Measurements from ENCODE around the gene QKI. TPM values are rescaled to one million over a fixed set of nuclear protein-coding genes. Genes with fewer than 3 reads are reported as not detected.
A peak's percentile ranks its signal among the peaks of the same experiment; 100 is the strongest.

Gene QKI
- total and polyA plus RNA-seq, 2 of the 8 experiments (the other 6 are each of a cell fraction or from before 2014, with no cell fraction given), result 181 to 183 TPM

DNA sequence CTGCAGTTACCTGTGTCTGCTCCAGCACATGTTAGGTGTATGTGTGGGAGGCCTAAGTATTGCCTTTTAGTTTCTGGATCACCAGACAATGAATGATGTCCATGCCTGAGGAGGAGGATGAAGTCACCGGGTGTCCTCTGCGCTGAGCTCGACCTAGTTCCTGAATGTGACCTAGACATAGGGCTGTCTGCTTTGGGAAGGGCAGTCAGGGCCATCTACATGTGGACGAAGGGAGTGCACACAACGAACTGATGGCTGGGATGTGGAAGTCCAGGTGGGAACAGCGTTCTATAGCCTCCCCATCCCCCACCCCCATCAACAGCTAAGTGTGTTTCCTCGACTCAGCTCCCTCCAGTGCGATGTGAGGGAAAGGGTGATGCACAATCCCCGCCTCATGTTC is 186.3 kb downstream of the QKI start:
- Histone ChIP-seq H2BK120ac (replicated peaks; ENCODE audit: low read depth, low read length) (no peak overlapping the region), H3K14ac (ENCODE audit: insufficient read length) (no peak overlapping the region), H2AK5ac (ENCODE audit: low read depth, low read length) (no peak overlapping the region), H3K9ac (replicated peaks in 1 of 4; ENCODE audit: extremely low read depth in 1 of 4, low read depth in 3 of 4, low read length in 3 of 4) (no peak overlapping the region), H2BK20ac (ENCODE audit: low read length) (no peak overlapping the region), H4K20me1 (replicated peaks in 1 of 2; ENCODE audit: control insufficient read depth in 1 of 2, insufficient read depth in 2 of 2, low read length in 2 of 2) (no peaks in the 10 kb centered on the region), H3K4me1 (replicated peaks in 1 of 4; ENCODE audit: control insufficient read depth in 3 of 4, insufficient read depth in 4 of 4, low read length in 3 of 4) (no peaks in the 10 kb centered on the region; a peak in 1 of 7 replicates), H2BK5ac (ENCODE audit: low read depth, low read length) (no peak overlapping the region), H3K27me3 (replicated peaks in 1 of 4; ENCODE audit: control insufficient read depth in 3 of 4, extremely low read depth in 1 of 4, insufficient read depth in 3 of 4, low read length in 3 of 4) (no peaks in the 10 kb centered on the region), H3K79me1 (ENCODE audit: low read depth, low read length) (no peaks in the 10 kb centered on the region), H3K23ac (ENCODE audit: insufficient read length) (no peak overlapping the region), H4K5ac (ENCODE audit: insufficient read length, low read depth, low read length) (no peak overlapping the region), H3K56ac (replicated peaks; ENCODE audit: insufficient read length, low read depth, low read length) (no peak overlapping the region), H3K4me2 (ENCODE audit: insufficient read depth in 1 of 2, low read depth in 2 of 2, low read length in 2 of 2) (no peak overlapping the region), H2BK15ac (ENCODE audit: low read length) (no peak overlapping the region), H3K79me2 (ENCODE audit: control insufficient read depth in 1 of 2, insufficient read depth in 2 of 2, low read length in 2 of 2) (no peaks in the 10 kb centered on the region), H3K36me3 (ENCODE audit: control insufficient read depth in 2 of 4, insufficient read depth in 4 of 4, low read length in 3 of 4) (no peaks in the 10 kb centered on the region), H3K18ac (ENCODE audit: extremely low read depth, low read length) (no peak overlapping the region), H3K4ac (replicated peaks; ENCODE audit: insufficient read length, low read depth, low read length) (no peak overlapping the region), H2AFZ (ENCODE audit: low read length) (no peak overlapping the region), H4K8ac (ENCODE audit: extremely low read depth, insufficient read depth, low read length) (no peak overlapping the region), H4K91ac (replicated peaks; ENCODE audit: insufficient read length, low read length) (peak overlapping the region; percentile 4), H3K4me3 (ENCODE audit: extremely low read depth in 1 of 4, insufficient read depth in 2 of 4, low read depth in 3 of 4, low read length in 4 of 4) (no peak overlapping the region), H3K27ac (ENCODE audit: low read depth, low read length) (no peak overlapping the region), H2BK12ac (ENCODE audit: low read depth, low read length) (no peak overlapping the region), H3K9me3 (ENCODE audit: insufficient read depth in 2 of 2, low read depth in 1 of 2, low read length in 1 of 2) (no peaks in the 10 kb centered on the region), H3K23me2 (ENCODE audit: low read depth, low read length) (no peaks in the 10 kb centered on the region)
- ChIA-PET POLR2A (ENCODE audit: partially characterized antibody) (no interaction called here), CTCF (ENCODE audit: partially characterized antibody) (interaction anchor here (0.5 to 1.5 kb wide), 3 partner anchors 10 to 617 kb away, joined by 3 to 4 read pairs (median 3); no protein-coding TSS in a partner anchor)
- FAIRE-seq (no peak), DNase-seq (ENCODE audit: low read depth in 1 of 2, low spot score in 2 of 2) (no peak)
- WGBS, 2 experiments (ENCODE audit: extremely low coverage in 1 of 2, insufficient coverage in 1 of 2, insufficient read length in 1 of 2, insufficient replicate concordance in 2 of 2, low coverage in 1 of 2, low lambda C conversion rate in 2 of 2, missing lambda C conversion rate in 1 of 2), result 91% methylated on average over 9 of the region's 9 CpGs; no CpG with 5 or more reads in 1 of the 2 experiments
- TF ChIP-seq MAFK (IDR thresholded peaks at IDR 0.05; ENCODE audit: low read depth, low read length), result no peak
- TF ChIP-seq BCL11A (IDR thresholded peaks at IDR 0.05; ENCODE audit: low read depth in 2 of 2, low read length in 2 of 2), result no peak
- no peak for TF ChIP-seq BRCA1 (IDR thresholded peaks at IDR 0.05; ENCODE audit: low read depth, low read length)
- no peak for TF ChIP-seq RFX5 (IDR thresholded peaks at IDR 0.05; ENCODE audit: borderline replicate concordance, low read depth, low read length)
- no peak for TF ChIP-seq KDM4A (IDR thresholded peaks at IDR 0.05; ENCODE audit: low read depth, low read length, severe bottlenecking)
- no peak for TF ChIP-seq NRF1 (IDR thresholded peaks at IDR 0.05; ENCODE audit: low read depth, low read length)
- no peak for TF ChIP-seq RAD21 (IDR thresholded peaks at IDR 0.05 in 1 of 2, conservative IDR thresholded peaks at IDR 0.05 in 1 of 2; ENCODE audit: low read depth in 2 of 2, low read length in 2 of 2)
- no peak for TF ChIP-seq ZNF274 (IDR thresholded peaks at IDR 0.05; ENCODE audit: borderline replicate concordance, extremely low read depth, low read length)
- no peak for TF ChIP-seq TBP (IDR thresholded peaks at IDR 0.05; ENCODE audit: low read depth, low read length)
- TF ChIP-seq POLR2AphosphoS5 (IDR thresholded peaks at IDR 0.05; ENCODE audit: low read depth, low read length), result no peak
- no peak for TF ChIP-seq CREB1 (IDR thresholded peaks at IDR 0.05)
- TF ChIP-seq, protein P1, sequence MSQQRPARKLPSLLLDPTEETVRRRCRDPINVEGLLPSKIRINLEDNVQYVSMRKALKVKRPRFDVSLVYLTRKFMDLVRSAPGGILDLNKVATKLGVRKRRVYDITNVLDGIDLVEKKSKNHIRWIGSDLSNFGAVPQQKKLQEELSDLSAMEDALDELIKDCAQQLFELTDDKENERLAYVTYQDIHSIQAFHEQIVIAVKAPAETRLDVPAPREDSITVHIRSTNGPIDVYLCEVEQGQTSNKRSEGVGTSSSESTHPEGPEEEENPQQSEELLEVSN (IDR thresholded peaks at IDR 0.05), result no peak
- TF ChIP-seq ASH2L (IDR thresholded peaks at IDR 0.05; ENCODE audit: low read length), result no peak
- no peak for TF ChIP-seq TCF12 (IDR thresholded peaks at IDR 0.05; ENCODE audit: low read depth, low read length)
